HFFc6 (cell line): ENCODE data around the gene WHRN. TPM values are rescaled to one million over a fixed set of nuclear protein-coding genes. Genes with fewer than 3 reads are reported as not detected.

ENCODE experiments used
- DNase-seq: peaks from one replicate; pipeline ENCODE4 v3.0.0-alpha.2; 2018
- H3K27ac Mint-ChIP-seq: 2 replicates; pipeline ENCODE4 v1.8.0; 2020; ENCODE audit warnings: mild to moderate bottlenecking, mixed read lengths
- H3K27me3 Mint-ChIP-seq: 2 replicates; pipeline ENCODE4 v1.8.0; 2021; ENCODE audit warnings: mild to moderate bottlenecking, moderate library complexity, mixed read lengths; ENCODE audit not compliant: insufficient read depth
- H3K36me3 Mint-ChIP-seq: 2 replicates; pipeline ENCODE4 v1.8.0; 2021; ENCODE audit warnings: low read depth, mixed read lengths
- H3K4me1 Mint-ChIP-seq: 2 replicates; pipeline ENCODE4 v1.8.0; 2020; ENCODE audit warnings: low read depth, mixed read lengths
- H3K4me3 Mint-ChIP-seq: 2 replicates; pipeline ENCODE4 v1.8.0; 2020; ENCODE audit warnings: mild to moderate bottlenecking, moderate library complexity, mixed read lengths
- H3K9me3 Mint-ChIP-seq: 2 replicates; pipeline ENCODE4 v1.8.0; 2020; ENCODE audit warnings: mild to moderate bottlenecking, mixed read lengths
- total RNA-seq, 6 experiments: library from RNA; stranded (reverse); fragmentation: NEBNext Ultra II Directional; extraction: Animal tissue kit (Norgen Biotek cat#: 25700); gene quantifications; 2 replicates in 1 of 6; 3 replicates in 5 of 6; pipeline ENCODE4 v1.2.3, GENCODE V29; 2021
- TF ChIP-seq, protein P1 (sequence below): fragments of 200-600 bp; sonication (generic); IDR thresholded peaks from 2 replicates; pipeline ENCODE4 v1.5.0; 2021; ENCODE audit warnings: antibody characterized with exemption, mild to moderate bottlenecking

Gene WHRN
- total RNA-seq, 6 experiments from 2014 or later: 3.0 to 4.8 (median 3.6) TPM

DNA sequence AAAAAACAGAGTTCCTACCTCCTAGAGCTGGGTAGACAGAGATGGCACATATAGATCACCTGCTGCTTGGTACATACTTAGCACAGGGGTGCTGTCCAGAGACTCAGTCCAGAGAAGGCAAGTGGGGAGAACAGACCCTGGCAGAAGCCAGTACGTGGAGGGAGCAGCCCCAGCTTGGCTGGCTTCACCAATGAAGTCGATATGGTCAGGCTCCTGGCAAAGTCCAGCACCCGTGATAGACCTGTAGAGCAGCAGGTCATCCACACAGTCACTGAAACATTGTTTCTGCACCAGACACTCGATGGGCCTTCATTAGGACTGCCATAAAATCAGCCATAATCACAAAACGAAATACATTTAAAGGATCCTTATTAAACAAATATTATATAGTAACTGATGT lies 45.8 kb downstream of the WHRN start:
- no peak overlapping the region for H3K4me3 Mint-ChIP-seq
- no peak for DNase-seq
- no peak overlapping the region for H3K27ac Mint-ChIP-seq
- 0 out of 2 replicates have a peak, but pooled peaks cover 3% of the 10 kb centered on the region for H3K9me3 Mint-ChIP-seq
- H3K4me1 Mint-ChIP-seq: peaks cover 16% of the 10 kb centered on the region
- TF ChIP-seq, protein P1, sequence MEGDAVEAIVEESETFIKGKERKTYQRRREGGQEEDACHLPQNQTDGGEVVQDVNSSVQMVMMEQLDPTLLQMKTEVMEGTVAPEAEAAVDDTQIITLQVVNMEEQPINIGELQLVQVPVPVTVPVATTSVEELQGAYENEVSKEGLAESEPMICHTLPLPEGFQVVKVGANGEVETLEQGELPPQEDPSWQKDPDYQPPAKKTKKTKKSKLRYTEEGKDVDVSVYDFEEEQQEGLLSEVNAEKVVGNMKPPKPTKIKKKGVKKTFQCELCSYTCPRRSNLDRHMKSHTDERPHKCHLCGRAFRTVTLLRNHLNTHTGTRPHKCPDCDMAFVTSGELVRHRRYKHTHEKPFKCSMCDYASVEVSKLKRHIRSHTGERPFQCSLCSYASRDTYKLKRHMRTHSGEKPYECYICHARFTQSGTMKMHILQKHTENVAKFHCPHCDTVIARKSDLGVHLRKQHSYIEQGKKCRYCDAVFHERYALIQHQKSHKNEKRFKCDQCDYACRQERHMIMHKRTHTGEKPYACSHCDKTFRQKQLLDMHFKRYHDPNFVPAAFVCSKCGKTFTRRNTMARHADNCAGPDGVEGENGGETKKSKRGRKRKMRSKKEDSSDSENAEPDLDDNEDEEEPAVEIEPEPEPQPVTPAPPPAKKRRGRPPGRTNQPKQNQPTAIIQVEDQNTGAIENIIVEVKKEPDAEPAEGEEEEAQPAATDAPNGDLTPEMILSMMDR: no peak
- peaks cover 3% of the 10 kb centered on the region for H3K27me3 Mint-ChIP-seq
- H3K36me3 Mint-ChIP-seq: 0 out of 2 replicates have a peak, but pooled peaks cover 10% of the 10 kb centered on the region

DNA sequence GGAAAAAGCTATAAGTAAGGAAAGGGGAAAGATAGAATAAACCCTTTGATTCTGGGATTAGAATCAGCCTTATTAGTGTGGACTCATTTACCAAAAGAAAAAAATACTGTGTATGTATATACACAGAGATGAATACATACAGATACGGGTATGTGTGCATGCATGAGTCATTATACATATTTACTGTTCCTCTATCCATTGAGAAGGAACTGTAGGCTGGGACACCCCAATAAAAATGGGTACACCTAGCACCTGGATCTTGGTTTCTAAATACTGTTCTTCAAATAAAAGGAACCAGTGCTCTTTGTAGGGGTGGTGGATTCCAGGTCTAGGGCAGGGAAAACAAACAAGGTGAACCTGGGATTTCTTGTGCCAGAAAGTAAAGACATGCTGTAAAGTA lies 48.3 kb downstream of the WHRN start:
- Mint-ChIP-seq H3K9me3 (0 out of 2 replicates have a peak, but pooled peaks cover 4% of the 10 kb centered on the region), H3K27ac (no peak overlapping the region), H3K4me3 (no peak overlapping the region), H3K4me1 (0 out of 2 replicates have a peak, but pooled peaks cover under 1% of the 10 kb centered on the region), H3K27me3 (peaks cover 5% of the 10 kb centered on the region), H3K36me3 (0 out of 2 replicates have a peak, but pooled peaks cover 7% of the 10 kb centered on the region)
- DNase-seq: no peak
- TF ChIP-seq, protein P1: no peak

DNA sequence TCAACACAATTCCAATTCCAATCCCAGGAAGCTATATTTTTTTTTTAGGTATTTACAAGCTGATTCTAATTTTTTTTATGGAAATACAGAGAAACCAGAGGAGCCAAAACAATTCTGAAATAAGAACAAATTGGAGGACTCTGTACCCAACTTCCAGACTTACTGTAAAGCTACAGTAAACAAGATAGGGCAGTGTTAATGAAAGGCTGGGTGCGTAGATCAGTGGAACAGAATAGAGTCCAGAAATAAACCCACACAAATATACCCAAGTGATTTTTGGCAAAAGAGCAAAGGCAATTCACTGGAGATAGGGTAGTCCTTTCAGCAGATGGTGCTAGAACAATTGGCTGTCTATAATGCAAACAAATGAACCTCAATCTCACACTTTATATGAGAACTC lies 50.6 kb downstream of the WHRN start:
- Mint-ChIP-seq H3K36me3 (0 out of 2 replicates have a peak, but pooled peaks cover 7% of the 10 kb centered on the region), H3K4me3 (no peak overlapping the region), H3K27ac (no peak overlapping the region), H3K4me1 (no peaks in the 10 kb centered on the region), H3K27me3 (peaks cover 5% of the 10 kb centered on the region), H3K9me3 (0 out of 2 replicates have a peak, but pooled peaks cover 4% of the 10 kb centered on the region)
- TF ChIP-seq, protein P1: no peak
- no peak for DNase-seq

DNA sequence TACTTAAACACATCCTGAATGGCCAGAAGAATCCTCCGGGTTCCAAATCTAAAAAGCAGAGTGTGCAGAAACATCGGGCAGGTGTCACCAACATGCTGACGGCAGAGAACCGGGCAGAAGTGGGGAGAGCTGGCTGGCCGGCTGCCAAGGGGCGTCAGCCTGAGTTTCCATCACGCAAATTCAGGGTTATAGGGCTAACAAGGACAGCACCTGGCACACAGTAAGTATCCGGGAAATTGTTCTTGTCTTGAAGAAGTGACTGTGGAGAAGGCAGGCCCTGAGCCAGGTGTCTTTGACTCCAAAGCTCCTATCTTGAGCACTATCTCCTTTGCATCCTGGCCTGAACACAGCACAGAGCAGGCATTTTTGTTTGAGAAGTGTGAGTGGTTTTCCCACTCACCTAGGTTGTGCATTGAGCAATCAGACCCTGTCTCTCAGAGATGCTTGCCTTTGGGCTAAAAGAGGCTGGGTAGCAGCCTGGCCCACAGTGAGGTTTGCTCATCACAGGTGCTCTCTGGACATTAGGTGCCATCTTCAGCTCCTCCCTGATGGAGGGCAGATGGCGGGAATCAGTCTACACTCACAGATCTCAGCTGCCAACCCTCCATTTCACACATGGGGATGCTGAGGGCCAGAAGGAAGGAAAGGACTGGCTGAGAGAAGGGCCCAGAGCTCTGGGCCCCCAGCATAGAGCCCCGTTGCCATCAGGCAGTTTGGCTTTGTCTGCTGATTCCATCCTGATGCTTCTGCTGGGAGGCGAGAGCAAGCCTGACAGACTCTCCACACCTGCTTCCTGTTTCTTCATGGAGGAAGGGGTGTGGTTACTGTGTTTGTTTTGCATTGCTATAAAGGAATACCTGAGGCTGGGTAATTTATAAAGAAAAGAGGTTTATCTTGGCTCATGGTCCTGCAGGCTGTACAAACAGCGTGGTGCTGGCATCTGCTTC lies 52.8 kb downstream of the WHRN start:
- TF ChIP-seq, protein P1: no peak
- Mint-ChIP-seq H3K27me3 (peaks cover 5% of the 10 kb centered on the region), H3K4me3 (no peak overlapping the region), H3K4me1 (peaks cover 17% of the 10 kb centered on the region; the same call in 1 of the 2 replicates), H3K27ac (no peak overlapping the region), H3K36me3 (0 out of 2 replicates have a peak, but pooled peaks cover 7% of the 10 kb centered on the region), H3K9me3 (0 out of 2 replicates have a peak, but pooled peaks cover 4% of the 10 kb centered on the region)
- DNase-seq: no peak

DNA sequence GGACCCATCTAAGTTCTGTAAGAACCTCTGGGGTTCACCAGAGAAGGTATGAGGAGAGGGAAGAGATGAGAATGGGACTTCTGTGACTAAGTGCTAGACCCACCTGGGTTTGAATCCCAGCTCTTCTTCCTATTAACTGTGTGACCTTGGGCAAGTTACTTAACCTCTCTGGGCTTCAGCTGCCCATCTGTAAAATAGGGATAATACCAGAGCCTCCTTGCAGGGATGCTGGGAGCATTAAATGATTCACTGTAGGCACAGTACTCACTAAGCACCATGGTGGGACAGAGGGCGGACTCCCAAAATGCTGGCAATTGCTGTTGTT lies 53.6 kb downstream of the WHRN start:
- H3K27me3 Mint-ChIP-seq: peaks cover 5% of the 10 kb centered on the region
- peaks cover 25% of the 10 kb centered on the region for H3K4me1 Mint-ChIP-seq
- DNase-seq: no peak

More for the DNA sequence above, 53.6 kb downstream of the WHRN start:
- TF ChIP-seq, protein P1: no peak
- no peak overlapping the region for H3K4me3 Mint-ChIP-seq
- H3K9me3 Mint-ChIP-seq: 0 out of 2 replicates have a peak, but pooled peaks cover 4% of the 10 kb centered on the region
- 0 out of 2 replicates have a peak, but pooled peaks cover 7% of the 10 kb centered on the region for H3K36me3 Mint-ChIP-seq
- no peak overlapping the region for H3K27ac Mint-ChIP-seq
